NB4 (cell line): ENCODE data around the gene DAGLA.

Experiments
- POLR2A ChIP-seq: IDR thresholded peaks from 2 replicates; pipeline ENCODE4 v1.6.1; 2011; ENCODE audit warnings: mild to moderate bottlenecking; ENCODE audit not compliant: insufficient read length; ENCODE audit errors: extremely low read depth
- TF ChIP-seq, protein P1 (sequence below): IDR thresholded peaks from one replicate; pipeline ENCODE4 v1.5.1; 2012; ENCODE audit warnings: low read depth, low read length

- no peak for TF ChIP-seq POLR2A
- TF ChIP-seq, protein P1, sequence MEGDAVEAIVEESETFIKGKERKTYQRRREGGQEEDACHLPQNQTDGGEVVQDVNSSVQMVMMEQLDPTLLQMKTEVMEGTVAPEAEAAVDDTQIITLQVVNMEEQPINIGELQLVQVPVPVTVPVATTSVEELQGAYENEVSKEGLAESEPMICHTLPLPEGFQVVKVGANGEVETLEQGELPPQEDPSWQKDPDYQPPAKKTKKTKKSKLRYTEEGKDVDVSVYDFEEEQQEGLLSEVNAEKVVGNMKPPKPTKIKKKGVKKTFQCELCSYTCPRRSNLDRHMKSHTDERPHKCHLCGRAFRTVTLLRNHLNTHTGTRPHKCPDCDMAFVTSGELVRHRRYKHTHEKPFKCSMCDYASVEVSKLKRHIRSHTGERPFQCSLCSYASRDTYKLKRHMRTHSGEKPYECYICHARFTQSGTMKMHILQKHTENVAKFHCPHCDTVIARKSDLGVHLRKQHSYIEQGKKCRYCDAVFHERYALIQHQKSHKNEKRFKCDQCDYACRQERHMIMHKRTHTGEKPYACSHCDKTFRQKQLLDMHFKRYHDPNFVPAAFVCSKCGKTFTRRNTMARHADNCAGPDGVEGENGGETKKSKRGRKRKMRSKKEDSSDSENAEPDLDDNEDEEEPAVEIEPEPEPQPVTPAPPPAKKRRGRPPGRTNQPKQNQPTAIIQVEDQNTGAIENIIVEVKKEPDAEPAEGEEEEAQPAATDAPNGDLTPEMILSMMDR = no peak
Measured at GRCh38 chr11:61642162-61642561, 38.0 kb upstream of the DAGLA start.
